Activated CD8-positive, alpha-beta memory T cell treated with anti-CD3 and anti-CD28 coated beads, Interleukin-2, amount 50 U/mL, for 24 hours (primary cell): ENCODE results near the gene BDNF.

Experiments
- DNase-seq: peaks from one replicate; pipeline ENCODE4 v3.0.0-alpha.2; 2020; ENCODE audit errors: extremely low read depth

BDNF gene

GRCh38 chr11:27705873-27706820, 5.9 kb upstream of the BDNF start:
- no peak for DNase-seq

- no peak for DNase-seq
These were observed 3.2 kb upstream of the BDNF start for GRCh38 chr11:27703481-27703880.

GRCh38 chr11:27702811-27703210, 2.6 kb upstream of the BDNF start:
- no peak for DNase-seq

GRCh38 chr11:27701355-27702105, 1.3 kb upstream of the BDNF start:
- DNase-seq = no peak

GRCh38 chr11:27699926-27700350, 317 bp downstream of the BDNF start:
- no peak for DNase-seq

GRCh38 chr11:27699242-27699925, 871 bp downstream of the BDNF start:
- no peak for DNase-seq

GRCh38 chr11:27698872-27699241, 1.4 kb downstream of the BDNF start:
- DNase-seq = peak; percentile 31

GRCh38 chr11:27697679-27698275, 2.5 kb downstream of the BDNF start:
- no peak for DNase-seq

GRCh38 chr11:27696961-27697360, 3.3 kb downstream of the BDNF start:
- no peak for DNase-seq

GRCh38 chr11:27696115-27696514, 4.1 kb downstream of the BDNF start:
- DNase-seq = no peak

GRCh38 chr11:27694992-27695391, 5.3 kb downstream of the BDNF start:
- DNase-seq = no peak

- DNase-seq = no peak
These were observed 6.9 kb downstream of the BDNF start for GRCh38 chr11:27693398-27693797.

GRCh38 chr11:27692781-27693180, 7.5 kb downstream of the BDNF start:
- DNase-seq = no peak

- DNase-seq = no peak
These were observed 12.2 kb downstream of the BDNF start for GRCh38 chr11:27688076-27688475.

- no peak for DNase-seq
These were observed 18.6 kb downstream of the BDNF start for GRCh38 chr11:27681664-27682063.

- no peak for DNase-seq
These were observed 20.9 kb downstream of the BDNF start for GRCh38 chr11:27679136-27680015.

- no peak for DNase-seq
These were observed 22.0 kb downstream of the BDNF start for GRCh38 chr11:27678242-27678641.

GRCh38 chr11:27677108-27677507, 23.1 kb downstream of the BDNF start:
- DNase-seq = no peak

GRCh38 chr11:27673979-27674663, 26.1 kb downstream of the BDNF start:
- no peak for DNase-seq

GRCh38 chr11:27672836-27673464, 27.3 kb downstream of the BDNF start:
- DNase-seq = no peak
